Measurements from ENCODE around the gene DNAJB4.

Gene DNAJB4

GRCh38 chr1:78035121-78035520 is 30.4 kb downstream of the DNAJB4 start:
- Mint-ChIP-seq H3K4me3 (no peak overlapping the region), H3K27ac (no peak overlapping the region), H3K4me1 (no peaks in the 10 kb centered on the region), H3K36me3 (no peaks in the 10 kb centered on the region), H3K27me3 (peaks cover 9% of the 10 kb centered on the region), H3K9me3 (no peaks in the 10 kb centered on the region)
- DNase-seq, result no peak
- CTCF ChIA-PET, result no interaction called here

GRCh38 chr1:78036450-78036849 is 31.7 kb downstream of the DNAJB4 start:
- DNase-seq, result no peak
- H3K36me3 Mint-ChIP-seq, result no peaks in the 10 kb centered on the region
- H3K27me3 Mint-ChIP-seq, result peaks cover 9% of the 10 kb centered on the region
- peaks cover 8% of the 10 kb centered on the region for H3K4me1 Mint-ChIP-seq
- no peak overlapping the region for H3K27ac Mint-ChIP-seq
- no peak overlapping the region for H3K4me3 Mint-ChIP-seq
- H3K9me3 Mint-ChIP-seq, result no peaks in the 10 kb centered on the region
- CTCF ChIA-PET, result no interaction called here

- CTCF ChIA-PET, result no interaction called here
- H3K27ac Mint-ChIP-seq, result no peak overlapping the region
- DNase-seq, result no peak
Measured at GRCh38 chr1:78038071-78038470, 33.3 kb downstream of the DNAJB4 start.

GRCh38 chr1:78038491-78038939 is 33.8 kb downstream of the DNAJB4 start:
- Mint-ChIP-seq H3K4me3 (no peak overlapping the region), H3K36me3 (no peaks in the 10 kb centered on the region), H3K27me3 (peaks cover 12% of the 10 kb centered on the region), H3K4me1 (peaks cover 8% of the 10 kb centered on the region), H3K27ac (no peak overlapping the region), H3K9me3 (no peaks in the 10 kb centered on the region)
- CTCF ChIA-PET, result no interaction called here
- no peak for DNase-seq

More at GRCh38 chr1:78038071-78038470, 33.3 kb downstream of the DNAJB4 start:
- peaks cover 8% of the 10 kb centered on the region for H3K4me1 Mint-ChIP-seq
- no peak overlapping the region for H3K4me3 Mint-ChIP-seq
- no peaks in the 10 kb centered on the region for H3K9me3 Mint-ChIP-seq
- H3K27me3 Mint-ChIP-seq, result peaks cover 11% of the 10 kb centered on the region
- H3K36me3 Mint-ChIP-seq, result no peaks in the 10 kb centered on the region

- DNase-seq, result no peak
- Mint-ChIP-seq H3K27me3 (peaks cover 29% of the 10 kb centered on the region), H3K9me3 (no peaks in the 10 kb centered on the region), H3K27ac (no peak overlapping the region), H3K4me3 (no peak overlapping the region), H3K36me3 (no peaks in the 10 kb centered on the region), H3K4me1 (peaks cover 19% of the 10 kb centered on the region)
- CTCF ChIA-PET, result interaction anchor here (1.0 kb wide), 1 partner anchor 74 kb away, joined by 3 read pairs; no protein-coding TSS in a partner anchor
Measured at GRCh38 chr1:78040484-78041089, 35.8 kb downstream of the DNAJB4 start.

GRCh38 chr1:78043436-78043835 is 38.7 kb downstream of the DNAJB4 start:
- H3K4me3 Mint-ChIP-seq, result no peak overlapping the region
- peaks cover 32% of the 10 kb centered on the region for H3K4me1 Mint-ChIP-seq
- no peak overlapping the region for H3K27ac Mint-ChIP-seq
- no peaks in the 10 kb centered on the region for H3K9me3 Mint-ChIP-seq
- no peak for DNase-seq
- peaks cover 47% of the 10 kb centered on the region for H3K27me3 Mint-ChIP-seq
- H3K36me3 Mint-ChIP-seq, result no peaks in the 10 kb centered on the region
- CTCF ChIA-PET, result no interaction called here

GRCh38 chr1:78044796-78045562 is 40.2 kb downstream of the DNAJB4 start:
- CTCF ChIA-PET, result no interaction called here
- H3K27me3 Mint-ChIP-seq, result peaks cover 50% of the 10 kb centered on the region
- DNase-seq, result no peak
- peak overlapping the region; percentile 67 for H3K4me3 Mint-ChIP-seq
- H3K27ac Mint-ChIP-seq, result no peak overlapping the region
- no peaks in the 10 kb centered on the region for H3K9me3 Mint-ChIP-seq
- H3K36me3 Mint-ChIP-seq, result no peaks in the 10 kb centered on the region
- peaks cover 34% of the 10 kb centered on the region for H3K4me1 Mint-ChIP-seq

- Mint-ChIP-seq H3K27me3 (peaks cover 50% of the 10 kb centered on the region), H3K27ac (no peak overlapping the region), H3K9me3 (no peaks in the 10 kb centered on the region), H3K4me1 (peaks cover 32% of the 10 kb centered on the region), H3K4me3 (peak overlapping the region; percentile 67), H3K36me3 (no peaks in the 10 kb centered on the region)
- DNase-seq, result no peak
- CTCF ChIA-PET, result no interaction called here
Measured at GRCh38 chr1:78045563-78045925, 40.8 kb downstream of the DNAJB4 start.

GRCh38 chr1:78045926-78046778 is 41.4 kb downstream of the DNAJB4 start, which contains the start of gene GIPC2:
Gene GIPC2, plus strand, starts transcription at chr1:78045966. Its CDS starts 129 bp downstream, at chr1:78046095.
- peak; percentile 45 for DNase-seq
- Mint-ChIP-seq H3K27ac (no peak within 1 kb of the TSS), H3K4me1 (peaks cover 26% of the 10 kb centered on the region), H3K4me3 (peak within 1 kb of the TSS; percentile 72), H3K27me3 (peaks cover 50% of the 10 kb centered on the region), H3K9me3 (no peaks in the 10 kb centered on the region), H3K36me3 (no peaks in the 10 kb centered on the region)
- CTCF ChIA-PET, result no interaction called here

- Mint-ChIP-seq H3K27ac (no peak overlapping the region), H3K9me3 (no peaks in the 10 kb centered on the region), H3K27me3 (peaks cover 54% of the 10 kb centered on the region), H3K4me3 (peak overlapping the region; percentile 72), H3K36me3 (no peaks in the 10 kb centered on the region), H3K4me1 (peaks cover 26% of the 10 kb centered on the region)
- no peak for DNase-seq
- CTCF ChIA-PET, result no interaction called here
Measured at GRCh38 chr1:78047106-78047505, 42.4 kb downstream of the DNAJB4 start.

GRCh38 chr1:78047631-78048030 is 42.9 kb downstream of the DNAJB4 start:
- Mint-ChIP-seq H3K4me1 (peaks cover 26% of the 10 kb centered on the region), H3K36me3 (no peaks in the 10 kb centered on the region), H3K27me3 (peaks cover 53% of the 10 kb centered on the region), H3K4me3 (no peak overlapping the region), H3K9me3 (no peaks in the 10 kb centered on the region), H3K27ac (no peak overlapping the region)
- CTCF ChIA-PET, result no interaction called here
- no peak for DNase-seq

GRCh38 chr1:78048446-78048845 is 43.7 kb downstream of the DNAJB4 start:
- no peak for DNase-seq
- Mint-ChIP-seq H3K36me3 (no peaks in the 10 kb centered on the region), H3K27ac (no peak overlapping the region), H3K4me1 (peaks cover 26% of the 10 kb centered on the region), H3K9me3 (no peaks in the 10 kb centered on the region), H3K4me3 (no peak overlapping the region), H3K27me3 (peaks cover 46% of the 10 kb centered on the region)
- CTCF ChIA-PET, result no interaction called here

GRCh38 chr1:78049396-78049795 is 44.7 kb downstream of the DNAJB4 start:
- Mint-ChIP-seq H3K27ac (no peak overlapping the region), H3K9me3 (no peaks in the 10 kb centered on the region), H3K36me3 (no peaks in the 10 kb centered on the region), H3K27me3 (peaks cover 37% of the 10 kb centered on the region), H3K4me3 (no peak overlapping the region), H3K4me1 (peaks cover 26% of the 10 kb centered on the region)
- no peak for DNase-seq
- CTCF ChIA-PET, result no interaction called here

- Mint-ChIP-seq H3K27me3 (peaks cover 21% of the 10 kb centered on the region), H3K9me3 (peaks cover 5% of the 10 kb centered on the region), H3K36me3 (no peaks in the 10 kb centered on the region), H3K27ac (no peak overlapping the region), H3K4me1 (peaks cover 16% of the 10 kb centered on the region), H3K4me3 (no peak overlapping the region)
- no peak for DNase-seq
- CTCF ChIA-PET, result no interaction called here
Measured at GRCh38 chr1:78051005-78051404, 46.3 kb downstream of the DNAJB4 start.
